ENCODE measurements around the gene TMEM139. TPM values are rescaled to one million over a fixed set of nuclear protein-coding genes. Genes with fewer than 3 reads are reported as not detected.

Gene TMEM139
- total RNA-seq, 2 donors from 2014 or later: 0.86 to 1.9 TPM

- H3K9me3 Mint-ChIP-seq: no peaks in the 10 kb centered on the region
- ATAC-seq (replicated peaks): no peak
- H3K27ac Mint-ChIP-seq: peak overlapping the region; percentile 28
- H3K36me3 Mint-ChIP-seq (ENCODE audit: low read depth): peaks cover 71% of the 10 kb centered on the region
- H3K27me3 Mint-ChIP-seq: no peaks in the 10 kb centered on the region
- peaks cover 27% of the 10 kb centered on the region for H3K4me1 Mint-ChIP-seq
- H3K4me3 Mint-ChIP-seq: no peak overlapping the region
Measured at GRCh38 chr7:143269251-143269650, 15.5 kb upstream of the TMEM139 start.

DNA sequence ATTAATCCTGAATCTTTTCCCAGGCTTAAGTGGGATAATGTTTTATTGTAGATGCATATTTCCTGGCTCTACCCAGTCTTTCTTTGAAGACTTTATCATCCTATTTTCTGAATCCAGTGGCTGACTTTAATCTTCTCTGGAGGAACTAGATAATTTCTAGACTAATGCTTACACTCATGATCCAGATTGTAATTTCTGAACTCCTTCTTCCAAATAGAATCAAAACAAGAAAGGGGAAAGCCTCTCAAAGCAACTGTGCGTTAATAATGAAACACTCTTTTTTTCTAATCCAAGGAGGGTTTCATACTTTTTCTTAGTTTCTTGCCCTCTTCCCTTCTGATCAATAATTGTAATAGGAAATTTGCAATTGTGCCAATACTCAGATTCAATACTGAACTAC is 13.5 kb upstream of the TMEM139 start:
- Mint-ChIP-seq H3K27ac (peak overlapping the region; percentile 11), H3K4me3 (peak overlapping the region; percentile 8), H3K4me1 (peaks cover 15% of the 10 kb centered on the region), H3K9me3 (no peaks in the 10 kb centered on the region), H3K27me3 (no peaks in the 10 kb centered on the region), H3K36me3 (ENCODE audit: low read depth) (peaks cover 51% of the 10 kb centered on the region)
- ATAC-seq (replicated peaks): peak; percentile 69

DNA sequence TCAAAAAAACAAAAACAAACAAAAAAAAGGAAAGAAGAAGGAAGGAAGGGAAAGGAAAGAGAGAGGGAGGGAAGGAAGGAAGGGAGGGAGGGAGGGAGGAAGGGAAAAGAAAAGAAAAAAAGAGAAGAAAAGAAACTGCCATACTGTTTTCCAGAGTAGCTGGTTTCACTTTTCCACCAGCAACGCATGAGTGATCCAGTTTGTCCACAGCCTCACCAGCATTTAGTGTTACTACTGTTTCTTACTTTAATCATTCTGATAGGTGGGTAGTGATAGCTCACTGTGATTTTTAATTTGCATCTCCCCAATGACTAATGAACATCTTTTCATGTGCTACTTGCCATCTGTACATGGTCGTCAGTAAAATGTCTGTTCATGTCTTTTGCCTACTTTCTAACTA is 11.9 kb upstream of the TMEM139 start:
- Mint-ChIP-seq H3K9me3 (no peaks in the 10 kb centered on the region), H3K27me3 (no peaks in the 10 kb centered on the region)

GRCh38 chr7:143279186-143280098 is 5.3 kb upstream of the TMEM139 start:
- Mint-ChIP-seq H3K36me3 (ENCODE audit: low read depth) (no peaks in the 10 kb centered on the region), H3K27me3 (no peaks in the 10 kb centered on the region)
- peak; percentile 76 for ATAC-seq (replicated peaks)

More for the DNA sequence above, 11.9 kb upstream of the TMEM139 start:
- no peak overlapping the region for H3K4me3 Mint-ChIP-seq
- no peak overlapping the region for H3K27ac Mint-ChIP-seq
- H3K36me3 Mint-ChIP-seq (ENCODE audit: low read depth): peaks cover 35% of the 10 kb centered on the region
- peak; percentile 23 for ATAC-seq (replicated peaks)
- peaks cover 15% of the 10 kb centered on the region for H3K4me1 Mint-ChIP-seq

DNA sequence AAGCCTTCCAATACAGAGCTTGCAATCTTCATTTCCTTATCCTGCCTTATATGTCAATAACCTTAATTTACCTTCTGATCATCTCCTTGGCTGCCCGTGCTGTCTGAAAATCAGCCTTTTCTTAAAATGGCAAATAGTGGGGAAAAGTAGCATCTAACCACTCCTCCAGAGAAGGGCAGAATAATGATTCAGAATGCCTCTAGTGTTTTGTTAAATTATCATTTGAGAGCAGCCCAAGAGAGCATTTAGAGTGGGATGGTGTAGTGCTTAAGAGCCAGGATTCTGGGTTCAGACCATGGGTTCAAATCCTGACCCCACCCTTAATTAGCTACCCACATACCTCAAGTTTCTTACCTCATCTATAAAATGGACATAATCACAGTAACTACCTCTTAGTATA is 4.6 kb upstream of the TMEM139 start:
- Mint-ChIP-seq H3K27ac (peak overlapping the region; percentile 95), H3K27me3 (no peaks in the 10 kb centered on the region), H3K4me1 (peaks cover 31% of the 10 kb centered on the region), H3K9me3 (no peaks in the 10 kb centered on the region), H3K4me3 (peak overlapping the region; percentile 86), H3K36me3 (ENCODE audit: low read depth) (no peaks in the 10 kb centered on the region)
- ATAC-seq (replicated peaks): peak; percentile 50

More at GRCh38 chr7:143279186-143280098, 5.3 kb upstream of the TMEM139 start:
- no peaks in the 10 kb centered on the region for H3K9me3 Mint-ChIP-seq
- H3K27ac Mint-ChIP-seq: peak overlapping the region; percentile 95
- peak overlapping the region; percentile 86 for H3K4me3 Mint-ChIP-seq
- peaks cover 31% of the 10 kb centered on the region for H3K4me1 Mint-ChIP-seq

GRCh38 chr7:143280566-143280965 is 4.2 kb upstream of the TMEM139 start:
- H3K4me1 Mint-ChIP-seq: peaks cover 34% of the 10 kb centered on the region
- ATAC-seq (replicated peaks): no peak
- H3K4me3 Mint-ChIP-seq: peak overlapping the region; percentile 86

DNA sequence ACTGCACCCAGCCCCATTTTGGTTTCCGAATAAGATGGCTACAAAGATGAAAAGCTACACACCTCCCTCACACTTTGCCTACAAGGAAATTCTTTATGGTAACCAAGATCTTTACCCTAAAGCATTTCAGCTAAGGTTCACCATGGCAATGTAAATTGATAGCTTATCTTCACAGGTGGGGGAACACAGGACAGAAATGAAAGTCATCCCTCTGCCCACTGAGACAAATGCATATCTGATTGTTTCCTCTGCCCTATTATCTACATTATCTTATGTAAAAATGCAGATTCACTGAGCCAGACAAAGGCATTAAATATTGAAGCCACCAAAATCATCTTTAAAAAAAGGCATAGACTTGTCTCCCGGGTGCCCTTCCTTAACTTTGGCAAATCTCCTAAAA is 3.2 kb upstream of the TMEM139 start:
- Mint-ChIP-seq H3K9me3 (no peaks in the 10 kb centered on the region), H3K27ac (no peak overlapping the region), H3K36me3 (ENCODE audit: low read depth) (no peaks in the 10 kb centered on the region), H3K27me3 (no peaks in the 10 kb centered on the region), H3K4me1 (peaks cover 35% of the 10 kb centered on the region), H3K4me3 (peak overlapping the region; percentile 28)
- no peak for ATAC-seq (replicated peaks)

More at GRCh38 chr7:143280566-143280965, 4.2 kb upstream of the TMEM139 start:
- Mint-ChIP-seq H3K27ac (peak overlapping the region; percentile 95), H3K36me3 (ENCODE audit: low read depth) (no peaks in the 10 kb centered on the region), H3K9me3 (no peaks in the 10 kb centered on the region), H3K27me3 (no peaks in the 10 kb centered on the region)

DNA sequence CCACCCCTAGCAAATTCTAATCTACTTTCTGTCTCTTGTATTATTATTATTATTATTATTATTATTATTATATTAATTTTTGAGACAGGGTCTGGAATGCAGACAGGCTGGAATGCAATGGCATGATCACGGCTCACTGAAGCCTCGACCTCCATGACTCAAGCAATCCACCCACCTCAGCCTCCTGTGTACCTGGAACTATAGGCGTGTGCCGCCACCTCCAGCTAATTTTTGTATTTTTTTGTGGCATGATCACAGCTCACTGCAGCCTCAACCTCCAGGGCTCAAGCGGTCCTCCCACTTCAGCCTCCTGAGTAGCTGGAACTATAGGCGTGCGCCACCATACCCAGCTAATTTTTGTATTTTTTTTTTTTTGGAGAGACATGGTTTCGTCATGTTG is 2.6 kb upstream of the TMEM139 start:
- Mint-ChIP-seq H3K27me3 (no peaks in the 10 kb centered on the region), H3K27ac (no peak overlapping the region), H3K4me3 (no peak overlapping the region), H3K36me3 (ENCODE audit: low read depth) (no peaks in the 10 kb centered on the region), H3K9me3 (no peaks in the 10 kb centered on the region), H3K4me1 (peaks cover 35% of the 10 kb centered on the region)
- no peak for ATAC-seq (replicated peaks)

GRCh38 chr7:143283381-143283780 is 1.4 kb upstream of the TMEM139 start:
- Mint-ChIP-seq H3K9me3 (no peaks in the 10 kb centered on the region), H3K27me3 (no peaks in the 10 kb centered on the region), H3K4me1 (peaks cover 40% of the 10 kb centered on the region), H3K36me3 (ENCODE audit: low read depth) (no peaks in the 10 kb centered on the region), H3K4me3 (peak overlapping the region; percentile 8), H3K27ac (no peak overlapping the region)
- ATAC-seq (replicated peaks): no peak

GRCh38 chr7:143285470-143285778 is 666 bp downstream of the TMEM139 start:
- ATAC-seq (replicated peaks): no peak
- Mint-ChIP-seq H3K4me3 (no peak overlapping the region), H3K27ac (no peak overlapping the region), H3K4me1 (peaks cover 23% of the 10 kb centered on the region), H3K27me3 (no peaks in the 10 kb centered on the region), H3K36me3 (ENCODE audit: low read depth) (peaks cover 20% of the 10 kb centered on the region), H3K9me3 (no peaks in the 10 kb centered on the region)

DNA sequence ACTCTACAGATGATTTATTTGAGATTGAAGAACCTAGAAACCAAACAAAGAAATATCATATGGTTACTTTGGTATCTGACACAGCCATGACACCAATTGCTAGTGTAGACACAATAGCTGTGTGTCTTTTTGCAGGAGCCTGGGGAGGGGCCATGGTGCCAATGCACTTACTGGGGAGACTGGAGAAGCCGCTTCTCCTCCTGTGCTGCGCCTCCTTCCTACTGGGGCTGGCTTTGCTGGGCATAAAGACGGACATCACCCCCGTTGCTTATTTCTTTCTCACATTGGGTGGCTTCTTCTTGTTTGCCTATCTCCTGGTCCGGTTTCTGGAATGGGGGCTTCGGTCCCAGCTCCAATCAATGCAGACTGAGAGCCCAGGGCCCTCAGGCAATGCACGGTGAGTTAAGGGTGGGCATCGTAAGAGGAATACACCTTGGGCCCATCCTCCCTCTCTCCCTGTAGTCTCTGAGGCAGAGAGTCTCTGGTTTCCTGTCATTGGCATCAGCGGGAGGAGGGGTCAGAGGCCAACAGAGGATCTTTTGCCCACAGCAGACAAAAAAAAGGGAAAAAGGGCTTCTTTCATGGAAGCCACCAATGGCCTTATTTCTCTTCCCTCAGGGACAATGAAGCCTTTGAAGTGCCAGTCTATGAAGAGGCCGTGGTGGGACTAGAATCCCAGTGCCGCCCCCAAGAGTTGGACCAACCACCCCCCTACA is 1.2 kb downstream of the TMEM139 start:
- H3K36me3 Mint-ChIP-seq (ENCODE audit: low read depth): peaks cover 25% of the 10 kb centered on the region
- no peak overlapping the region for H3K4me3 Mint-ChIP-seq
- no peaks in the 10 kb centered on the region for H3K9me3 Mint-ChIP-seq
- no peak overlapping the region for H3K27ac Mint-ChIP-seq
- no peak for ATAC-seq (replicated peaks)
- H3K27me3 Mint-ChIP-seq: no peaks in the 10 kb centered on the region
- peaks cover 22% of the 10 kb centered on the region for H3K4me1 Mint-ChIP-seq

- Mint-ChIP-seq H3K36me3 (ENCODE audit: low read depth) (peaks cover 31% of the 10 kb centered on the region), H3K4me3 (peak overlapping the region; percentile 98), H3K9me3 (no peaks in the 10 kb centered on the region), H3K4me1 (peaks cover 27% of the 10 kb centered on the region), H3K27me3 (no peaks in the 10 kb centered on the region), H3K27ac (no peak overlapping the region)
- ATAC-seq (replicated peaks): no peak
Measured at GRCh38 chr7:143286522-143286890, 1.7 kb downstream of the TMEM139 start.

DNA sequence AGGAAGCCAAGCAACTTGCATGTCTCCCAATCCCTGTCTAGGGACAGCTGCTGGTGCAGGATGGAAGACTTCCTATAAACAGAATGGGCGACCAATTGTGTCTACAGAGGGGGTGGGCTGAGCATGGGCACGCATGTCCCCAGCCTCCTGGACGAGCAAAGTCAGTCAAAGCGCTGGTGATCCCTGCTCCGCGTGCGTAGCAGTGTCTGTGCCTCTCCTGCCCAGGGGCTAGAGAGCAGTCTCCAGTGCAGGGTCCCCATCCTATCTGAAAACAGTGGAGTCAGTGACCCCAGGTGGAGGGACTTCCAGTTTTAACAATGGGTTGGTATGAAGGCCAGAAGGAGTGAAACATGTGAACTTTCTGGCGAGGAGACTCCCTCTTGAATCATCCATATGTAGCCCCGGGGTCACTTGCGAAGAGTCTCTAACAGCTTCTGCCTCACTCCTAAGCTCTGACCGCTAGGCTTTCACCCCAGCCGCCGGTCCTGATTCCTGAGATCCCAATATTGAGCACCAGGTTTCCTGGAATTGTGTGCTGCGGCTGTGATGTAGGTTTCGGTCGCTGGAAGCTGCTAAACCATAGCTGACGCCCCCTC is 2.7 kb downstream of the TMEM139 start:
- Mint-ChIP-seq H3K27ac (peak overlapping the region; percentile 96), H3K9me3 (no peaks in the 10 kb centered on the region), H3K36me3 (ENCODE audit: low read depth) (peaks cover 40% of the 10 kb centered on the region), H3K4me1 (peaks cover 29% of the 10 kb centered on the region), H3K4me3 (peak overlapping the region; percentile 98), H3K27me3 (no peaks in the 10 kb centered on the region)
- ATAC-seq (replicated peaks): no peak

DNA sequence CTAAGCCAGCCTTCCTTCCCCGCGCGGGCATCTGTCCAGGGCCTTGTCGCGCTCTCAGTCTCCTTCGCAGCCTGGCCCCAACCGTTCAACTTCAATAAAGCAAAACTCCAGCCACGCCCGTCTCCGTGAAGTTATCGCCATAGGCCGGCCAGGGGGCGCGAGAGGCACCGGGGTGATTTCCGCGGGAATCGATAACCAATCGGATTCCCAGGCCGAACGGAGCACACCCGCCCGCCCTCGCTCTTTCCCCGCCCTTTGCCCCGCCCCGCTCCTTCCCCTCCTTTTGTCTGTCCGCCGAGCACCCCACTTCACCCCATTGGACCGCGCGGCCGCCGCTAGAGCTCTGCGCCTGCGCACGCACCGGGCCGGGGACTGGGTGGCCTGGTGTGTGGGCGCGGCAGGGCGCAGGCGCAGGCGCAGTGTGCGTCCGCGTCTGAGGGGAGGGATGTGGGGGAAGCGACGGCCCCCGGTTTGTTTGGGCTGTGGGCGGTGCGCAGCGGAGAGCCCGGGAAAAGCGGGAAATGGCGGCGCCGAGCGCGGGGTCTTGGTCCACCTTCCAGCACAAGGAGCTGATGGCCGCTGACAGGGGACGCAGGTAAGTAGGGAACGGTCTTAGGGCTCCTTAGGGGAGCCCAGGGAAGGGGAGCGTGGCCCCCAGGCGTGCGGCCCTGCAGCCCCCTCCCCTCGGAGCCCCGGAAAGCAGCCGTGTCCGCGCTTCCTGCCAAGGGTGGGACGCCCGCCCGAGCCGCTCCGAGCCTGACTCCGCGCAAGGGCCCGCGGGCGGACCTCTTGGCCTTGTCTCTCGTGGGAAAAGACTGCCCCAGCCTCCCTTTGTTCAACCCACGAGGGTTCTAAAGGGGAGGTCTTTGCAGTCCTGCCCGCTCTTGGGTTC is 3.4 kb downstream of the TMEM139 start, which contains the start of gene CASP2:
CASP2 (plus strand) TSS at position 417 of the 892 bp plus-strand sequence; CDS start at position 522, 105 bp downstream.
- H3K27me3 Mint-ChIP-seq: no peaks in the 10 kb centered on the region
- H3K27ac Mint-ChIP-seq: peak within 1 kb of the TSS; percentile 96
- H3K9me3 Mint-ChIP-seq: no peaks in the 10 kb centered on the region
- H3K4me3 Mint-ChIP-seq: peak within 1 kb of the TSS; percentile 98
- H3K36me3 Mint-ChIP-seq (ENCODE audit: low read depth): peaks cover 47% of the 10 kb centered on the region
- peak; percentile 92 for ATAC-seq (replicated peaks)
- H3K4me1 Mint-ChIP-seq: peaks cover 29% of the 10 kb centered on the region

Measured in activated T-helper 17 cell treated with anti-CD3 and anti-CD28 coated beads, Interleukin-2, amount 50 U/mL, for 72 hours (primary cell).